ENCODE results near the gene FAM199X. TPM values are rescaled to one million over a fixed set of nuclear protein-coding genes. Genes with fewer than 3 reads are reported as not detected.

The FAM199X gene
- total and polyA plus RNA-seq, 2 experiments from 2014 or later, result 9.7 to 16.9 TPM

DNA sequence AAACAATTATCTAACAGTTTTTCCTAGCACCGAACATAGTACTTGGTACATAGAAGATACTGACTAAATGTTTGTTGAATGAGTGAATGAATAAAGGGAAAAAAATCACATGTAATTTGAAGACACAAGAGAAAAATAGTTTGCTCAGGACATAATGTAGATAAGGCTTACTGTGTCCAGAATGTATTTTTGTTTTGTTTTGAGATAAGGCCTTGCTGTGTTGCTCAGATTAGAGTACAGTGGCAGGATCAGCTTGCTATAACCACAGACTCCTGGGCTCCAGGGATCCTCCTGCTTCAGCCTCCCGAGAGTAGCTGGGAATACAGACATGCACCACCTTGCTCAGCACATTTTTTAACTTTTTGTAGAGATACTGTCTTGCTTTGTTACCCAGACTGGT is 6.5 kb downstream of the FAM199X start:
- in situ Hi-C loops (cut with MboI), result no loop called here

DNA sequence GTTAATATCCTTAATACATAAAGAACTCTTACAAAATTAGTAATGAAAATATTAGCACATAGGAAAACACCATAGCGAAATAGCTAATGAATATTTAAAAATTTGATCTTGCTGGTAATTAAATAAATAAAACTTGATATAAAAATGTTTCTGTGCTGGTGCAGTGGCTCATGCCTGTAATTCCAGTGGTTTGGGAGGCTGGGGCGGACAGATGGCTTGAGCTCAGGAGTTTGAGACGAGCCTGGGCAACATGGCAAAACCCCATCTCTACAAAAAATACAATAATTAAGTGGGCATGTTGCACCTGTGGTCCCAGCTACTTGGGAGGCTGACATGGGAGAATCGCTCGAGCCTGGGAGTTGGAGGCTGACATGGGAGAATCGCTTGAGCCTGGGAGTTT is 7.6 kb downstream of the FAM199X start:
- H4K20me1 ChIP-seq (ENCODE audit: insufficient read depth), result no peaks in the 10 kb centered on the region
- no peaks in the 10 kb centered on the region for H3K9me2 ChIP-seq (ENCODE audit: insufficient read depth)
- in situ Hi-C loops (cut with MboI), result no loop called here
- TF ChIP-seq EZH2 (IDR thresholded peaks at IDR 0.05; ENCODE audit: insufficient read depth, poor library complexity, severe bottlenecking) (no peak), EZH2phosphoT487 (IDR thresholded peaks at IDR 0.05; ENCODE audit: insufficient read depth, low read depth) (no peak)
- no peaks in the 10 kb centered on the region for H3K9me3 ChIP-seq (ENCODE audit: low read depth)
- H3K9ac ChIP-seq, result no peak overlapping the region
- peaks cover 100% of the 10 kb centered on the region for H3K79me2 ChIP-seq (ENCODE audit: insufficient read depth)
- H3F3A ChIP-seq (ENCODE audit: insufficient read depth), result no peaks in the 10 kb centered on the region; the same call in none of the 2 replicates
- DNase-seq, result no peak
- no peak overlapping the region for H3K27ac ChIP-seq
- H3K4me1 ChIP-seq (ENCODE audit: insufficient read depth), result peaks cover 11% of the 10 kb centered on the region; the same call in 1 of the 2 replicates
- no peaks in the 10 kb centered on the region for H3K27me3 ChIP-seq (replicated peaks; ENCODE audit: insufficient read depth)
- WGBS, 2 experiments (ENCODE audit: low coverage in 1 of 2, low lambda C conversion rate in 2 of 2, missing lambda C conversion rate in 2 of 2), result 95 to 100% methylated on average over 6 of the region's 6 CpGs
- H3K36me3 ChIP-seq (ENCODE audit: low read depth), result no peaks in the 10 kb centered on the region
- H3K4me3 ChIP-seq, result no peak overlapping the region
- no peak overlapping the region for H3K4me2 ChIP-seq (ENCODE audit: unreplicated experiment)
- no peak overlapping the region for H2AFZ ChIP-seq

More for the DNA sequence above, 6.5 kb downstream of the FAM199X start:
- 61 to 71% methylated on average over 2 of the region's 2 CpGs for WGBS, 2 experiments (ENCODE audit: low coverage in 1 of 2, low lambda C conversion rate in 2 of 2, missing lambda C conversion rate in 2 of 2)
- Histone ChIP-seq H3K79me2 (ENCODE audit: insufficient read depth) (peaks cover 100% of the 10 kb centered on the region), H3K9me2 (ENCODE audit: insufficient read depth) (no peaks in the 10 kb centered on the region), H4K20me1 (ENCODE audit: insufficient read depth) (no peaks in the 10 kb centered on the region), H3K27ac (peak overlapping the region; percentile 27; the same call in 1 of the 2 replicates), H3K27me3 (replicated peaks; ENCODE audit: insufficient read depth) (no peaks in the 10 kb centered on the region), H2AFZ (no peak overlapping the region), H3K4me1 (ENCODE audit: insufficient read depth) (peaks cover 11% of the 10 kb centered on the region; the same call in 1 of the 2 replicates), H3K4me3 (no peak overlapping the region), H3K36me3 (ENCODE audit: low read depth) (no peaks in the 10 kb centered on the region), H3K9ac (no peak overlapping the region), H3K9me3 (ENCODE audit: low read depth) (no peaks in the 10 kb centered on the region), H3K4me2 (ENCODE audit: unreplicated experiment) (no peak overlapping the region), H3F3A (ENCODE audit: insufficient read depth) (no peaks in the 10 kb centered on the region; the same call in none of the 2 replicates)
- DNase-seq, result no peak
- no peak for TF ChIP-seq EZH2phosphoT487 (IDR thresholded peaks at IDR 0.05; ENCODE audit: insufficient read depth, low read depth)
- no peak for TF ChIP-seq EZH2 (IDR thresholded peaks at IDR 0.05; ENCODE audit: insufficient read depth, poor library complexity, severe bottlenecking)

DNA sequence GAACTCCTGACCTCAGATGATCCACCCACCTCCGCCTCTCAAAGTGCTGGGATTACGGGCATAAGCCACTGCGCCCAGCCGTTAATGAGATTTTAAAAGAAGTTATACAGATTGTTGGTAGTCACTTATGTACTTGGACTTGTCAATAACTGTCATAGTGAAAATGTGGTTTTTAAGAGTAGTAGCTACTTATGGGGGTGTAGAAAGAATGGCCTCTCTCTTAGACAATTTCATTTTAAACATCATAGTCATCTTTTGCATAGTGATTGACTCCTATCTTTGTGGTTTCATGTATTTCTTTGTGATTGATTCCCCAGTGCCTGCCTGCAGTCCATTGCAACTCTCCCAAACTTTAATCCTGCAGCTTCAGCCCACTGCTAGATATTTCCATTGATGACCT is 17.4 kb downstream of the FAM199X start:
- 96 to 97% methylated on average over 4 of the region's 4 CpGs for WGBS, 2 experiments (ENCODE audit: low coverage in 1 of 2, low lambda C conversion rate in 2 of 2, missing lambda C conversion rate in 2 of 2)
- Histone ChIP-seq H3F3A (ENCODE audit: insufficient read depth) (no peaks in the 10 kb centered on the region), H3K4me3 (no peak overlapping the region), H3K9me2 (ENCODE audit: insufficient read depth) (no peaks in the 10 kb centered on the region), H2AFZ (no peak overlapping the region), H3K79me2 (ENCODE audit: insufficient read depth) (peaks cover 57% of the 10 kb centered on the region), H3K4me1 (ENCODE audit: insufficient read depth) (no peaks in the 10 kb centered on the region), H3K27ac (no peak overlapping the region), H3K4me2 (ENCODE audit: unreplicated experiment) (no peak overlapping the region), H4K20me1 (ENCODE audit: insufficient read depth) (no peaks in the 10 kb centered on the region), H3K9ac (no peak overlapping the region), H3K27me3 (replicated peaks; ENCODE audit: insufficient read depth) (no peaks in the 10 kb centered on the region), H3K36me3 (ENCODE audit: low read depth) (peaks cover 18% of the 10 kb centered on the region; the same call in 1 of the 2 replicates), H3K9me3 (ENCODE audit: low read depth) (no peaks in the 10 kb centered on the region)
- no peak for TF ChIP-seq EZH2 (IDR thresholded peaks at IDR 0.05; ENCODE audit: insufficient read depth, poor library complexity, severe bottlenecking)
- no peak for TF ChIP-seq EZH2phosphoT487 (IDR thresholded peaks at IDR 0.05; ENCODE audit: insufficient read depth, low read depth)
- DNase-seq, result no peak
- in situ Hi-C loops (cut with MboI), result no loop called here

GRCh38 chrX:104187931-104188330 is 21.7 kb downstream of the FAM199X start:
- DNase-seq, result no peak
- H3K4me2 ChIP-seq (ENCODE audit: unreplicated experiment), result no peak overlapping the region
- no peak overlapping the region for H3K4me3 ChIP-seq
- H3K36me3 ChIP-seq (ENCODE audit: low read depth), result peaks cover 36% of the 10 kb centered on the region; the same call in 1 of the 2 replicates
- no peaks in the 10 kb centered on the region for H3K9me3 ChIP-seq (ENCODE audit: low read depth)
- H3K4me1 ChIP-seq (ENCODE audit: insufficient read depth), result no peaks in the 10 kb centered on the region
- TF ChIP-seq EZH2 (IDR thresholded peaks at IDR 0.05; ENCODE audit: insufficient read depth, poor library complexity, severe bottlenecking), result no peak
- TF ChIP-seq EZH2phosphoT487 (IDR thresholded peaks at IDR 0.05; ENCODE audit: insufficient read depth, low read depth), result no peak
- peaks cover 22% of the 10 kb centered on the region for H3K79me2 ChIP-seq (ENCODE audit: insufficient read depth)
- no peak overlapping the region for H3K27ac ChIP-seq
- H3K27me3 ChIP-seq (replicated peaks; ENCODE audit: insufficient read depth), result no peaks in the 10 kb centered on the region
- H3F3A ChIP-seq (ENCODE audit: insufficient read depth), result no peaks in the 10 kb centered on the region
- no peaks in the 10 kb centered on the region for H3K9me2 ChIP-seq (ENCODE audit: insufficient read depth)
- H3K9ac ChIP-seq, result no peak overlapping the region
- H4K20me1 ChIP-seq (ENCODE audit: insufficient read depth), result no peaks in the 10 kb centered on the region
- no peak overlapping the region for H2AFZ ChIP-seq
- in situ Hi-C loops (cut with MboI), result no loop called here
- 90% methylated on average over 6 to 8 of the region's 8 CpGs for WGBS, 2 experiments (ENCODE audit: low coverage in 1 of 2, low lambda C conversion rate in 2 of 2, missing lambda C conversion rate in 2 of 2)
